ENCODE results near the gene SLC16A14. TPM values are rescaled to one million over a fixed set of nuclear protein-coding genes. Genes with fewer than 3 reads are reported as not detected.

The SLC16A14 gene
- total and polyA plus RNA-seq, 2 of the 8 experiments (the other 6 are each of a cell fraction or from before 2014, with no cell fraction given), result 2.1 to 3.0 TPM

DNA sequence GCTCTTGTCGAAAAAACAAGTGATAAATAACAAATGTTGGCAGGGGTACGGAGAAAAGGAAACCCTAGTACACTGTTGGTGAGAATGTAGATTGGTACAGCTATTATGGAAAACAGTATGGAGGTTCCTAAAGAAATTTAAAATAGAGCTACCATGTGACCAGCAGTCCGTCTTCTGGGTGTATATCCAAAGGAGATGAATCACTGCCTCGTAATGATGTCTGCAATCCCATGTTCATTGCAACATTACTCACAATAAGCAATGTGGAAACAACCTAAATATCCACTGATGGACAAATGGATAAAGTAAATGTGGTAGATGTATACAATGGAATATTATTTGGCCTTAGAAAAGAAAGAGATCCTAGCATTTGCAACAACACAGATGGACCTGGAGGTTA, 50.6 kb downstream of the SLC16A14 start:
- no peak overlapping the region for H2BK120ac ChIP-seq (replicated peaks; ENCODE audit: low read depth, low read length)
- no peak overlapping the region for H3K14ac ChIP-seq (ENCODE audit: insufficient read length)
- no peaks in the 10 kb centered on the region for H3K27me3 ChIP-seq (replicated peaks in 1 of 4; ENCODE audit: control insufficient read depth in 3 of 4, extremely low read depth in 1 of 4, insufficient read depth in 3 of 4, low read length in 3 of 4)
- no peak overlapping the region for H3K9ac ChIP-seq (replicated peaks in 1 of 4; ENCODE audit: extremely low read depth in 1 of 4, low read depth in 3 of 4, low read length in 3 of 4)
- no peak overlapping the region for H3K18ac ChIP-seq (ENCODE audit: extremely low read depth, low read length)
- H3K56ac ChIP-seq (replicated peaks; ENCODE audit: insufficient read length, low read depth, low read length), result no peak overlapping the region
- FAIRE-seq, result no peak
- H3K23me2 ChIP-seq (ENCODE audit: low read depth, low read length), result no peaks in the 10 kb centered on the region
- no peaks in the 10 kb centered on the region for H3K79me1 ChIP-seq (ENCODE audit: low read depth, low read length)
- H4K8ac ChIP-seq (ENCODE audit: extremely low read depth, insufficient read depth, low read length), result no peak overlapping the region
- WGBS, 2 experiments (ENCODE audit: extremely low coverage in 1 of 2, insufficient coverage in 1 of 2, insufficient read length in 1 of 2, insufficient replicate concordance in 2 of 2, low coverage in 1 of 2, low lambda C conversion rate in 2 of 2, missing lambda C conversion rate in 1 of 2), result 96% methylated on average over 4 of the region's 4 CpGs; no CpG with 5 or more reads in 1 of the 2 experiments
- H3K9me3 ChIP-seq (ENCODE audit: insufficient read depth in 2 of 2, low read depth in 1 of 2, low read length in 1 of 2), result no peaks in the 10 kb centered on the region
- H2BK15ac ChIP-seq (ENCODE audit: low read length), result no peak overlapping the region
- H3K4me2 ChIP-seq (ENCODE audit: insufficient read depth in 1 of 2, low read depth in 2 of 2, low read length in 2 of 2), result no peak overlapping the region
- H2AK5ac ChIP-seq (ENCODE audit: low read depth, low read length), result no peak overlapping the region
- H3K23ac ChIP-seq (ENCODE audit: insufficient read length), result no peak overlapping the region
- no peak overlapping the region for H2AFZ ChIP-seq (ENCODE audit: low read length)
- no peaks in the 10 kb centered on the region for H3K36me3 ChIP-seq (ENCODE audit: control insufficient read depth in 2 of 4, insufficient read depth in 4 of 4, low read length in 3 of 4)
- no peak overlapping the region for H3K4ac ChIP-seq (replicated peaks; ENCODE audit: insufficient read length, low read depth, low read length)
- ChIA-PET POLR2A (ENCODE audit: partially characterized antibody) (no interaction called here), CTCF (ENCODE audit: partially characterized antibody) (interaction anchor here (1.2 to 7.3 kb wide), 3 partner anchors 9 to 11 kb away, joined by 3 to 48 read pairs (median 4); no protein-coding TSS in a partner anchor)
- no peak overlapping the region for H2BK20ac ChIP-seq (ENCODE audit: low read length)
- no peak overlapping the region for H3K4me3 ChIP-seq (ENCODE audit: extremely low read depth in 1 of 4, insufficient read depth in 2 of 4, low read depth in 3 of 4, low read length in 4 of 4)
- H4K5ac ChIP-seq (ENCODE audit: insufficient read length, low read depth, low read length), result no peak overlapping the region
- H4K20me1 ChIP-seq (replicated peaks in 1 of 2; ENCODE audit: control insufficient read depth in 1 of 2, insufficient read depth in 2 of 2, low read length in 2 of 2), result no peaks in the 10 kb centered on the region
- H3K27ac ChIP-seq (ENCODE audit: low read depth, low read length), result no peak overlapping the region
- no peaks in the 10 kb centered on the region for H3K79me2 ChIP-seq (ENCODE audit: control insufficient read depth in 1 of 2, insufficient read depth in 2 of 2, low read length in 2 of 2)
- H2BK12ac ChIP-seq (ENCODE audit: low read depth, low read length), result no peak overlapping the region
- no peak for DNase-seq (ENCODE audit: low read depth in 1 of 2, low spot score in 2 of 2)
- H4K91ac ChIP-seq (replicated peaks; ENCODE audit: insufficient read length, low read length), result no peak overlapping the region
- no peak overlapping the region for H2BK5ac ChIP-seq (ENCODE audit: low read depth, low read length)
- no peaks in the 10 kb centered on the region for H3K4me1 ChIP-seq (replicated peaks in 1 of 4; ENCODE audit: control insufficient read depth in 3 of 4, insufficient read depth in 4 of 4, low read length in 3 of 4)
- TF ChIP-seq SIRT6 (IDR thresholded peaks at IDR 0.05; ENCODE audit: low read length) (no peak), SIN3A (conservative IDR thresholded peaks at IDR 0.05 in 1 of 2, IDR thresholded peaks at IDR 0.05 in 1 of 2; ENCODE audit: low read depth in 1 of 2, low read length in 2 of 2) (no peak), TAF1 (IDR thresholded peaks at IDR 0.05; ENCODE audit: low read depth, low read length) (no peak), ZNF274 (IDR thresholded peaks at IDR 0.05; ENCODE audit: borderline replicate concordance, extremely low read depth, low read length) (no peak), RNF2 (IDR thresholded peaks at IDR 0.05; ENCODE audit: borderline replicate concordance, low read depth, low read length, missing control alignments, poor library complexity, severe bottlenecking) (no peak), HDAC2 (IDR thresholded peaks at IDR 0.05; ENCODE audit: borderline replicate concordance in 1 of 2, low read depth in 2 of 2, low read length in 2 of 2) (no peak), CREB1 (IDR thresholded peaks at IDR 0.05) (no peak), POLR2AphosphoS5 (IDR thresholded peaks at IDR 0.05; ENCODE audit: low read depth, low read length) (no peak), KDM5A (IDR thresholded peaks at IDR 0.05; ENCODE audit: low read length) (no peak), JUND (IDR thresholded peaks at IDR 0.05; ENCODE audit: low read length) (no peak), JUN (IDR thresholded peaks at IDR 0.05; ENCODE audit: low read depth, low read length) (no peak), RAD21 (IDR thresholded peaks at IDR 0.05 in 1 of 2, conservative IDR thresholded peaks at IDR 0.05 in 1 of 2; ENCODE audit: low read depth in 2 of 2, low read length in 2 of 2) (no peak)
- TF ChIP-seq, protein P1, sequence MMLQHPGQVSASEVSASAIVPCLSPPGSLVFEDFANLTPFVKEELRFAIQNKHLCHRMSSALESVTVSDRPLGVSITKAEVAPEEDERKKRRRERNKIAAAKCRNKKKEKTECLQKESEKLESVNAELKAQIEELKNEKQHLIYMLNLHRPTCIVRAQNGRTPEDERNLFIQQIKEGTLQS (IDR thresholded peaks at IDR 0.05; ENCODE audit: insufficient read depth, low read depth, low read length), result no peak
